ENCODE measurements around the gene ZNF397. TPM values are rescaled to one million over a fixed set of nuclear protein-coding genes. Genes with fewer than 3 reads are reported as not detected.
A peak's percentile ranks its signal among the peaks of the same experiment; 100 is the strongest.

The ZNF397 gene
- total RNA-seq, 1 experiment from 2014 or later, result 4.0 TPM

DNA sequence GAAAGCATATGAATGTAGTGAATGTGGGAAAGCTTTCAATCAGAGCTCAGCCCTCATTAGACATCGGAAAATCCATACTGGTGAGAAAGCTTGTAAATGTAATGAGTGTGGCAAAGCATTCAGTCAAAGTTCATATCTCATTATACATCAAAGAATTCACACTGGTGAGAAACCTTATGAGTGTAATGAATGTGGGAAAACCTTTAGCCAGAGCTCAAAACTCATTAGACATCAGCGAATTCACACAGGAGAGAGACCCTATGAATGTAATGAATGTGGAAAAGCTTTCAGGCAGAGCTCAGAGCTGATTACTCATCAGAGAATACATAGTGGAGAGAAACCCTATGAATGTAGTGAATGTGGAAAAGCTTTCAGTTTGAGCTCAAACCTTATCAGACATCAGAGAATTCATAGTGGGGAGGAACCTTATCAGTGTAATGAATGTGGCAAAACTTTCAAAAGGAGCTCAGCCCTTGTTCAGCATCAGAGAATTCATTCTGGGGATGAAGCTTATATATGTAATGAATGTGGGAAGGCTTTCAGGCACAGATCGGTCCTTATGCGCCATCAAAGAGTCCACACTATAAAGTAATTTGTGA lies 5.0 kb downstream of the ZNF397 start:
- no peak for DNase-seq (ENCODE audit: low read depth)

- DNase-seq (ENCODE audit: low read depth), result no peak
These were observed 6.0 kb downstream of the ZNF397 start for GRCh38 chr18:35246831-35247230.

GRCh38 chr18:35247412-35248249 lies 6.8 kb downstream of the ZNF397 start:
- DNase-seq (ENCODE audit: low read depth), result no peak

DNA sequence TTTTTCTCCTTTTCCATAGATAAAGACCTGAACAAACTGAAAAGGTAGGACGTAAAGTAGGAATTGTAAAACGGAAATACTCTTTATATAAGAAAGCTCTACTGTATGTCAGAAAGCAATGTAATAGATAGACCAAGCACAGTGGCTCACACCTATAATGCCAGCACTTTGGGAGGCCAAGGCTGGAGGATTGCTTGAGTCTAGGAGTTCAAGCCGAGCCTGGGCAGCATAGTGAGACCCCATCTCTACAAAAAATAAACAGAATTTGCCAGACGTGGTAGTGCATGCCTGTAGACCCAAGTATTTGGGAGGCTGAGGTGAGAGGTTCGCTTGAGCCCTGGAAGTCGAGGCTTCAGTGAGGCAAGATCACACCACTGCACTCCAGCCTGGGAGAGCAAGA lies 7.6 kb downstream of the ZNF397 start:
- no peak for DNase-seq (ENCODE audit: low read depth)

- no peak for DNase-seq (ENCODE audit: low read depth)
These were observed 11.6 kb downstream of the ZNF397 start for GRCh38 chr18:35252466-35252865.

GRCh38 chr18:35253655-35254287 lies 12.9 kb downstream of the ZNF397 start:
- DNase-seq (ENCODE audit: low read depth), result no peak

DNA sequence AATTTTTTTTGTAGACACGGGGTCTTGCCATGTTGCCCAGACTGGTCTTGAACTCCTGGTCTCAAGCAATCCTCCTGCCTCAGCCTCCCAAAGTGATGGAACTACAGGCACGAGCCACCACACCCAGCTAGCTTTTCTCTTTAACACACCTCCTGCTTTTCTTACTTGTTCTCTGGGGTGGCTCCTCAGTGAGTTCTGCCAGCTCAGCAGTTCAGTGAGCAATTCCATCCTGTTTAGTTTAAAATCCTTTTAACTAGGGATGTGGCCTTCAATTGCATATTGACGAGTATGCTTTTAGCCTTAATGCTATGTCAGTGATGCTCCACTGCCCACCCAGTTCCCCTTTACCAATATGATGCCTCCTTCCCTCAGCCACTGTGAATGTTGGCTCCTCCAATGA lies 16.1 kb downstream of the ZNF397 start:
- DNase-seq (ENCODE audit: low read depth), result no peak

- DNase-seq (ENCODE audit: low read depth), result no peak
These were observed 23.6 kb downstream of the ZNF397 start for GRCh38 chr18:35264409-35264808.

- DNase-seq (ENCODE audit: low read depth), result peak; percentile 46
These were observed 26.4 kb downstream of the ZNF397 start for GRCh38 chr18:35267161-35267651.

- no peak for DNase-seq (ENCODE audit: low read depth)
These were observed 27.0 kb downstream of the ZNF397 start for GRCh38 chr18:35267809-35268208.

GRCh38 chr18:35268821-35269220 lies 28.0 kb downstream of the ZNF397 start:
- DNase-seq (ENCODE audit: low read depth), result no peak

- DNase-seq (ENCODE audit: low read depth), result no peak
These were observed 30.8 kb downstream of the ZNF397 start for GRCh38 chr18:35271656-35272055.

- no peak for DNase-seq (ENCODE audit: low read depth)
These were observed 35.4 kb downstream of the ZNF397 start for GRCh38 chr18:35276267-35276666.

DNA sequence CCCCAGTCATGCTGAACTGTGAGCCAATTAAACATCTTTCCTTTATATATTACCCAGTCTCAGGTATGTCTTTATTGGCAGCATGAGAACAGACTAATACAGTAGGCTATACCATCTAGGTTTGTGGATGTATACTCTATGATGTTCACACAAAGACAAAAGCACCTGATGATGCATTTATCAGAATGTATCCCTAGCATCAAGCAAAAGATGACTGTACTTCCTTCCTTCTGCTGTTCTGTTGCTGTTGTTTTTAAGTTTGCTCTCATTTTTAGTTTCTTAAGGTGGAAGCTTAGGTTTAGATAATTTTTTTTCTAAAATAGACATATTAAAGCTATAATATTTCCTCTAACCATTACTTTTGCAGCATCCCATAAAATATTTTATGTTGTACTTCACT lies 36.8 kb downstream of the ZNF397 start:
- no peak for DNase-seq (ENCODE audit: low read depth)

DNA sequence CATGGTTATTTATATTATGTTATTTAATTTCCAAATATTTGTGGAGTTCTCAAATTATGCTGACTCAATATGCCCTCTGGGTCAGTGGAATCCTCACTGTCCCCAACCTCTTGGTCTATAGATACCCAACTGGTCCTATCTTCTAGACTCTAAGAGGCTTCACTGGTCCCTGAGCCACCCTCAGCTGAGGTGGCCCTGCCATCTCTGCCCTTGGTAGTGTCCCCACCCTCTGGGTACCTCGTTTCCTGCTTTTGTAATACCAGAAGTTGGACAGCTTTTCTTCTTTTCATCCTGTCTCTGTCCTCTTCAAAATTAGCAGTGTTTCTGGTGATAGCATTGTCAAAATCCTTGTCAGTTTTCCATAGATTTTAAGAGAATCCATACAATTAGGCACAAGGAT lies 37.3 kb downstream of the ZNF397 start:
- DNase-seq (ENCODE audit: low read depth), result no peak

- DNase-seq (ENCODE audit: low read depth), result no peak
These were observed 38.1 kb downstream of the ZNF397 start for GRCh38 chr18:35278969-35279368.

GRCh38 chr18:35282353-35282752 lies 41.5 kb downstream of the ZNF397 start:
- peak; percentile 76 for DNase-seq (ENCODE audit: low read depth)

DNA sequence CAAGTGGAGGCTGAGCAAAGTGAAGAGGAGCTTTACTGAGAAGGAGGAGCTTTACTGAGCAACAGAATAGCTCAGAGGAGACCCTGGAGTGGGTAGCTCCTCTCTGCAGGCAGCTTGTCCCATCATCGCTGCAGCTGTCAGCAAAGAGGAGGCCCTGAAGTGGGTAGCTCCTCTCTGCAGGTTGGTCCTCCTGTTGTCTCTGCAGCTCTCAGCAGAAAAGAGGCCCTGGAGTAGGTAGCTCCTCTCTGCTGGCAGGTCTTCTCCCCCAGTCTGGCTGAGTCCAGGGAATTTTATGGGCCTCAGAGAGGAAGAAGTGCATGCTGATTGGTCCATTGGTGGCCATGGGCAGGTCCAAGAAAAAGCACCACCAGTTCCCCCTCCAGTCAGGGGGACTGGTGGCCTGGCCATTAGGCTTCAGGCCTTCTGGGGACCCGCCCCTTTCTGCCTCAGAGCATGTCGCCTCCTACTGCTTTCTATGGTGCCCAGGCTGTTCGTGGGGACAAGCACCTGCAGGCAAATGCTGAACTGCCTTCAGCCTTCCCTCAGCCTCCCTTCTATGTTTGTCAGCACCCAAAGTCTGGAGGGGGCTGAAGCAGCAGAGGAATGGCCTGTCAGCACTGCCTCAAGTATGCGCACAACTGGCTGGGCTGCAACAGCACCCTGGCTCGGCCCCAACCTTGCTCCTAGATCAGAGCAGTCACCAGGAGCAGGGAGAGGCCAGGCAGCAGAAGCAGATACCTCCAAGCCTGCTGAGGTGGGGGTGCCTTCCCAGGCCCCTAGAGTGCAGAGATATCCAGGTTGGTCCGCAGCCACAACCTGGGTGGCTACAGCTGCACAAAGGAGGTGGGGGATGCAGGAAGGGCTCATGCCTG lies 43.3 kb downstream of the ZNF397 start:
- no peak for DNase-seq (ENCODE audit: low read depth)

DNA sequence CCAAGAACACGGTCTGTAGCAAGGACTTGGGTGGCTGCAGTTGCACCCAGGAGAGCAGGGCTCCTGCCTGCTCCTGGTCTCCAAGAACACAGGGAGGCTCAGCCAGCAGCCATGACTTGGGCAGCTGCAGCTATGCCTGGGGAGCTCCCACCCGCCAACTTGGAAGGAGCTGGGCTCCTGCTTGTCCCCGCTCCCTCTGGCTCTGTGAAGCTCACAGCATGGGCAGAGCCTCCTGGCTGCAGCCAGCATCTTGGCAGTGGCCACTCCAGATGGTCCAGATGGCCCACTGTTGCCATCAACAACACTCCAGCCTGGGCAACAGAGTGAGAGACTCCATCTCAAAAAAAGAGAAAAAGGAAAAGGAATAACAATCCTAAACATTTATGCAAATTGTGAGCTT lies 44.0 kb downstream of the ZNF397 start:
- no peak for DNase-seq (ENCODE audit: low read depth)

- peak; percentile 22 for DNase-seq (ENCODE audit: low read depth)
These were observed 48.5 kb downstream of the ZNF397 start for GRCh38 chr18:35289293-35289692.

DNA sequence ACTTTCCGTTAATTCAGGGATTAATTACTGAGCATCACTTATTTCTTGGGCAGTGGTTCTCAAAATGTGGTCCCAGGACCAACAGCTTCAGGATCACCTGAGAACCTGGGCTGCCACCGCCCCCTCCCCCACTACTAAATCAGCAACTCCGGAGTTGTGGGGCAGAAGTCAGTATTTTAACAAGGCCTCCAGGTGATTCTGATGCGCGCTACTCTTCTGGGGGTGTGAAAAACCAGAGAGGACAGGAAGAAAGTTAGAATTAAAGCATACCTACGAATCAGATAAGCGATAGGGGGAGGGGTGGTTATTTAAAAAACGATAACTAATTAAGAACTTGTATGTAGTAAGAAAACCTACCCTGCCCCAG lies 48.9 kb downstream of the ZNF397 start:
- no peak for DNase-seq (ENCODE audit: low read depth)
